Smooth muscle cell (in vitro differentiated cells): ENCODE measurements around the gene PIP5K1C. TPM values are rescaled to one million over a fixed set of nuclear protein-coding genes. Genes with fewer than 3 reads are reported as not detected.

Experiments used
- DNase-seq: peaks from one replicate; lab custom pipeline; 2025; ENCODE audit not compliant: unreplicated experiment; lab: John Stamatoyannopoulos, UW
- H2AFZ ChIP-seq: fragments of 200-600 bp; sonication (generic); 2 replicates; pipeline ENCODE4 v1.6.0; 2016; ENCODE audit warnings: antibody characterized with exemption, low read depth, mild to moderate bottlenecking
- H3F3A ChIP-seq: fragments of 200-600 bp; sonication (generic); 2 replicates; pipeline ENCODE4 v1.6.0; 2017; ENCODE audit warnings: antibody characterized with exemption, low read depth
- H3K27ac ChIP-seq: fragments of 200-600 bp; sonication (generic); 2 replicates; pipeline ENCODE4 v1.5.1; 2016; ENCODE audit warnings: low read depth, mild to moderate bottlenecking
- H3K27me3 ChIP-seq: fragments of 200-600 bp; sonication (generic); 2 replicates; pipeline ENCODE4 v1.6.1; 2016; ENCODE audit warnings: low read depth, mild to moderate bottlenecking
- H3K36me3 ChIP-seq: fragments of 200-600 bp; sonication (generic); 2 replicates; pipeline ENCODE4 v1.5.1; 2016; ENCODE audit warnings: low read depth
- H3K4me1 ChIP-seq: fragments of 200-600 bp; sonication (generic); 2 replicates; pipeline ENCODE4 v1.5.1; 2016; ENCODE audit warnings: low read depth
- H3K4me2 ChIP-seq: fragments of 200-600 bp; sonication (generic); 2 replicates; pipeline ENCODE4 v1.6.0; 2016; ENCODE audit warnings: mild to moderate bottlenecking
- H3K4me3 ChIP-seq: fragments of 200-600 bp; sonication (generic); 2 replicates; pipeline ENCODE4 v1.5.1; 2016; ENCODE audit warnings: mild to moderate bottlenecking
- H3K79me2 ChIP-seq: fragments of 200-600 bp; sonication (generic); 2 replicates; pipeline ENCODE4 v1.6.0; 2016; ENCODE audit warnings: low read depth, mild to moderate bottlenecking
- H3K9ac ChIP-seq: fragments of 200-600 bp; sonication (generic); 2 replicates; pipeline ENCODE4 v1.6.0; 2016; ENCODE audit warnings: low read depth
- H3K9me3 ChIP-seq: fragments of 200-600 bp; sonication (generic); replicated peaks from 2 replicates; pipeline ENCODE4 v1.5.1; 2016; ENCODE audit warnings: low read depth
- H4K20me1 ChIP-seq: fragments of 200-600 bp; sonication (generic); 2 replicates; pipeline ENCODE4 v1.6.0; 2016; ENCODE audit warnings: low read depth
- CTCF ChIP-seq: fragments of 200-600 bp; sonication (generic); IDR thresholded peaks from 2 replicates; pipeline ENCODE4 v1.5.1; 2017; ENCODE audit warnings: borderline replicate concordance, mild to moderate bottlenecking, antibody characterized with exemption; ENCODE audit not compliant: insufficient read depth, poor library complexity, severe bottlenecking
- WGBS: methylation state at CpG from one replicate; pipeline ENCODE4 v1.1.7; 2016; ENCODE audit warnings: low lambda C conversion rate; 5-methylcytosine and 5-hydroxymethylcytosine counted together
- polyA plus RNA-seq: library from polyadenylated mRNA; unstranded; fragments of >200 nt; fragmentation: Nextera tagmentation; extraction: Ambion mirVana; gene quantifications from 2 replicates; pipeline ENCODE4 v1.2.1, GENCODE V29; 2016
- total RNA-seq: library from RNA; depleted of rRNA; stranded (reverse); fragments of >200 nt; gene quantifications from 2 replicates; pipeline ENCODE4 v1.2.3, GENCODE V29; 2014

PIP5K1C gene
- total and polyA plus RNA-seq, 2 experiments from 2014 or later: 13.2 to 27.2 TPM

- Histone ChIP-seq H3K4me3 (no peak overlapping the region), H3F3A (no peaks in the 10 kb centered on the region), H2AFZ (no peak overlapping the region), H3K9me3 (no peaks in the 10 kb centered on the region), H4K20me1 (peaks cover 75% of the 10 kb centered on the region), H3K4me2 (no peak overlapping the region), H3K9ac (no peak overlapping the region), H3K27me3 (no peaks in the 10 kb centered on the region), H3K79me2 (peaks cover 51% of the 10 kb centered on the region), H3K4me1 (peaks cover 4% of the 10 kb centered on the region), H3K36me3 (no peaks in the 10 kb centered on the region), H3K27ac (no peak overlapping the region)
- DNase-seq: no peak
- no peak for TF ChIP-seq CTCF
- 87% methylated on average over 10 of the region's 10 CpGs for WGBS
Observed at GRCh38 chr19:3682286-3682685, 18.0 kb downstream of the PIP5K1C start.

DNA sequence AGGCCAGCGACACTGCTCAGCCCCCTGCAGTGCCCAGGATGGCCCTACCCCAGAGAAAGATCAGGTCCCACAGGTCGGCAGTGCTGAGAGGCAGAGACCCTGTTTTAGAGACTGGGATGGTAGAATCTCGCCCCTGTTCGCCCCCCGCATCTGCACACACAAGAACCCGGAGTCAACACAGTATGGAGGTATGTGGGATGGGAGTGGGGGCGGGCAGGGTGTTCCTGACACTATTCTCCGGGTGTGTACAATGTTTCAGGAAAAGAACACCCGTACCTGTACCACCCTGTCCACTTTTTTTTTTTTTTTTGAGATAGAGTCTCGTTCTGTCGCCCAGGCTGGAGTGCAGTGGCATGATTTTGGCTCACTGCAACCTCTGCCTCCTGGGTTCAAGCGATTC lies 19.3 kb downstream of the PIP5K1C start:
- Histone ChIP-seq H3K4me1 (peaks cover 4% of the 10 kb centered on the region), H4K20me1 (peaks cover 72% of the 10 kb centered on the region), H3F3A (no peaks in the 10 kb centered on the region), H3K4me3 (no peak overlapping the region), H3K79me2 (peaks cover 54% of the 10 kb centered on the region), H2AFZ (no peak overlapping the region), H3K27ac (no peak overlapping the region), H3K27me3 (no peaks in the 10 kb centered on the region), H3K9ac (no peak overlapping the region), H3K9me3 (no peaks in the 10 kb centered on the region), H3K36me3 (no peaks in the 10 kb centered on the region), H3K4me2 (no peak overlapping the region)
- WGBS: 94% methylated on average over 11 of the region's 12 CpGs
- TF ChIP-seq CTCF: no peak
- no peak for DNase-seq

DNA sequence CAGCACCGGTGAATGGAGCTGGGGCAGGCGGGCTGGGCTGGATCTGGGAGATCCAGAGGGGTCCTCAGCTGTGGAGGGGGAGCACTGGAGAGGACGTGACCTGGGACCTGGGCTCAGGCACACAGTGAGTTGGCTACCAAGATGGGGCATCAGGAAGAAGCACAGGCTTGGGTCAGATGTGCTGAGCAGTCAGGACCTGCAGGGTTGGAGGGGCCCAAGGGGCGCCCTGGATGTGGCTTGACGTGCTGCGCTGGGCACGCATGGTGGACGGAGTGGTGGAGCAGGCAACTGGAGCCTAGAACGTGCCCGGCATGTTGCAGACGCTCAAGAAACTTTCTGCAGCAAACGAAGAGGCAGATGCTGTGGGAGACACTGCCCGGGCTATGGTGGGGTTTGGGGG lies 20.7 kb downstream of the PIP5K1C start:
- DNase-seq: no peak
- Histone ChIP-seq H3K27me3 (no peaks in the 10 kb centered on the region), H3K36me3 (no peaks in the 10 kb centered on the region), H3K9me3 (no peaks in the 10 kb centered on the region), H3K79me2 (peaks cover 55% of the 10 kb centered on the region), H3K27ac (no peak overlapping the region), H2AFZ (no peak overlapping the region), H4K20me1 (peaks cover 79% of the 10 kb centered on the region), H3K4me3 (no peak overlapping the region), H3K9ac (no peak overlapping the region), H3K4me1 (peaks cover 4% of the 10 kb centered on the region), H3K4me2 (no peak overlapping the region), H3F3A (no peaks in the 10 kb centered on the region)
- no peak for TF ChIP-seq CTCF
- 96% methylated on average over 13 of the region's 13 CpGs for WGBS

DNA sequence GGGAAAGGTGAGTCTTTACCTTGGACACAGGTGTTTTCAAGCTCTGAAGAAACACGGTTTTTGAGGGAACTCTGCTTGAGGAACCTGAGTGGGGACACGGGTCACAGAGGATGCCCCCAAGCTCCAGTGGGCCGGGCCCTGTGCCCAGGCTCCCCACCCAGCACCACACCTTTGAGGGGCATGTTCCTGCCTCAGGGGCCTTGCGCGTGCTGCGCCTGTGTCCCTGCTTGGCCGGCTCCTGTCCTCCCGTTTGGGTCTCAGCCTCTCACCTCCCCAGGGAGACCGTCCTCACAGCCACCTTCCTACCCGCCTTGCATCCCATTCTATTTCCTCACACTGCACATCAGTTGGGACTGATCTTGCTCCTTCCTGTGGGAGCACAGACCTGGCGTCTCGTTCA lies 21.1 kb downstream of the PIP5K1C start:
- DNase-seq: no peak
- Histone ChIP-seq H3K4me3 (no peak overlapping the region), H3F3A (no peaks in the 10 kb centered on the region), H3K9ac (no peak overlapping the region), H3K79me2 (peaks cover 52% of the 10 kb centered on the region), H3K27me3 (no peaks in the 10 kb centered on the region), H3K4me1 (peaks cover 4% of the 10 kb centered on the region), H3K36me3 (no peaks in the 10 kb centered on the region), H4K20me1 (peaks cover 78% of the 10 kb centered on the region), H2AFZ (no peak overlapping the region), H3K9me3 (no peaks in the 10 kb centered on the region), H3K27ac (no peak overlapping the region), H3K4me2 (no peak overlapping the region)
- WGBS: 96% methylated on average over 12 of the region's 12 CpGs
- TF ChIP-seq CTCF: no peak
